NCI-H82 (cell line): ENCODE results near the gene CREB3.

ENCODE experiments used
- DNase-seq: peaks from one replicate; lab custom pipeline; 2025; lab: John Stamatoyannopoulos, UW

Gene CREB3

DNA sequence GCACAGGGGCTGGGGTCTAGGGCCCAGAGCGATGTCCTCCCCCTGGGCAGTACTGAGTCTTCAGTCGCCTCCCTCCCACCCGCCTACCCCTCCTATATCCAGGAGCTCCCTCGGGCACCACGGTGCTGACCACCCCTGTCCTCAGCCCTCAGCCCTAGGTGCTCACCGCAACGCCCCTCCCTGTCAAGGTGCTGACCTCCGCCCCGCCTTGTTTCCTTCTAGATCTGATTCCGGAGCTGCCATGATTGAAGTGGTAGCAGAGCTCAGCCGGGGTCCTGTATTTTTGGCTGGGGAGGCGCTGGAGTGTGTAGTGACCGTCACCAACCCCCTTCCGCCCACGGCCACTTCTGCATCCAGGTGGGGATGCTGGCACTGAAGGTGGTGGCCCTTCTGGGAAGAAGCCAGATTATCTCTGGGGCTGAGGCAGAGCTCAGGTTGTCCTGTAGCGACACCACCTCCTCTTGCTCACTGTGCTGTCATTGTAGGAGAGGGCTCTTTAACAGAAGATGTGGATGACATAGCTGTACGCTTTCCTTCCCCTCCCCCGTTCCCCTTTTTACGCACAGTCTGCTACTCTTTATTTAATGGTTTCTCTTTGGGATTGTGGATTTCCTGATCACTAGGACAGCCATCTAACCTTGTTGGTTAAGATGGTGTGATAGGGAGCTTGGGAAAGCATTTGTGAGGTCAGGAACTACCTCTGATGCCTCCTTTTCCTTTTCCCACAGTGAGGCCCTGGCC, 17.2 kb downstream of the CREB3 start:
- DNase-seq, result peak; percentile 40

DNA sequence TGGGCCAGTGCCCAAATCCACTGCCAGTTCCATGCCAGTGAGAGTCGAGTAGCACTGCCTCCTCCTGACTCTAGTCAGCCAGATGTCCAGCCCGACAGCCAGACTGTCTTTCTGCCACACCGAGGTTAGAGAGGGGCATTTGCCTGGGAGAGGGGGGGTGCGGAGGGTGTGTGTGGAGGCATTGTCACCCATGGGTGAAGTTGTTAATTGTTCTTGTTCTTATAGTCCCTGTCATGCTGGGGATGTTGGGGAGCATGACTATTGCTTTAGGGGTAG, 17.7 kb downstream of the CREB3 start:
- DNase-seq, result no peak

DNA sequence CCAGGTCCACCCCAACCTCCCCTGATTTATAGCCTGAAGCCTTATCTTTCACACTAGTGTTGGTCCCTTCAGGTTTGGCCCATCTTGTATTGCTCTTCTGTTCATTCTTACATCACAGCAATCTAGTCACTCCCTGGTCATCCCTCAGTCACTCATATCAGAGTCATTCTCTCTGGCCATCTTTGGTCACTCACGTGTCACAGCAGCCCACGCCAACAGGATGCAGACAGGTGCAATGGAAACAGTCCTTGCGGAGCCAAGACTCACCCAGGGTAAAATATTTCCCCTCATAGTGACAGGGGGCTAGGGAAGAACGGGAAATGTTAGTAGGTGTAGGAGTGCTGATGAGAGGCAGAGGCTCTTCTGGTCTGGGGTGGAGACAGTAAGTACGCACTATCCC, 21.0 kb downstream of the CREB3 start:
- no peak for DNase-seq

DNA sequence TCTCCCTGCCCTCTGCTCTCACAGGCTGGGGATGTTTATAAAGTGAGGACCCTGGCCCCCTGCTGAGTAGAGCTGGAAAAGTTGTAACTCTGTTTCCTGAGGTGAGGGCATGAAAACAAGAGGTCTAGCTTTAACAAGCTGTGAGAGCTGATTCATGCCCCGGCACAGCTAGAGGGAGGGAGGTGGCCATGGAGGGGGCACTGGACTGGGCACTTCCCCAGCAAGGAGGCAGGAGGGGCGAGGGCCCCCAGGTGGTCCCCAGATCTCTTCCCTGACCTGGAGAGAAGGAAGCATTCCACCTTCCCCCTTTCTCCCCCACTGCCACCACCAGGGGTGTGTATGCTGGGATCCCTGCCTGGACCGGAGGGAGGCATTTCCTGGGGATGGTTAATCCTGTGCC, 21.8 kb downstream of the CREB3 start, which contains the start of gene MSMP:
Gene MSMP (minus strand): TSS at position 13 of the 400 bp plus-strand sequence. CDS start 147 bp downstream, outside the sequence.
- DNase-seq, result no peak

DNA sequence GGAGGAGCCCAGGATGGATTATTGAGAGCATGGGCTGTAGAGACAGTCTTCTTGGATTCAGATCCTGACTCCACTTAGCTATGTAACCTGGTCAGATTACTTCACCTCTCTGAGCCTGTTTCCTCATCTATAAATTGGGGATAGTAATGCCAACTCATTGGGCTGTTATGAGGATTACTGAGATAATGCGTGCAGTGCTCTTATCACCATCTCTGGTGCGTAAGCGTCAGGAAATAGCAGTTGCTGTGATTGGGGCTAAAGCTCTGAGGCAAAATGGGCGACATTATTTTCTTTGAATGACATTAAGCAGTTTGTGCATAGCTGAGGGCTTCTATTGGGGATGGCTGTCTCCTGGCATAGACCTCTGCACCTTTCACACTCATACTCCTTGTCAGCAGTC, 22.6 kb downstream of the CREB3 start:
- no peak for DNase-seq

DNA sequence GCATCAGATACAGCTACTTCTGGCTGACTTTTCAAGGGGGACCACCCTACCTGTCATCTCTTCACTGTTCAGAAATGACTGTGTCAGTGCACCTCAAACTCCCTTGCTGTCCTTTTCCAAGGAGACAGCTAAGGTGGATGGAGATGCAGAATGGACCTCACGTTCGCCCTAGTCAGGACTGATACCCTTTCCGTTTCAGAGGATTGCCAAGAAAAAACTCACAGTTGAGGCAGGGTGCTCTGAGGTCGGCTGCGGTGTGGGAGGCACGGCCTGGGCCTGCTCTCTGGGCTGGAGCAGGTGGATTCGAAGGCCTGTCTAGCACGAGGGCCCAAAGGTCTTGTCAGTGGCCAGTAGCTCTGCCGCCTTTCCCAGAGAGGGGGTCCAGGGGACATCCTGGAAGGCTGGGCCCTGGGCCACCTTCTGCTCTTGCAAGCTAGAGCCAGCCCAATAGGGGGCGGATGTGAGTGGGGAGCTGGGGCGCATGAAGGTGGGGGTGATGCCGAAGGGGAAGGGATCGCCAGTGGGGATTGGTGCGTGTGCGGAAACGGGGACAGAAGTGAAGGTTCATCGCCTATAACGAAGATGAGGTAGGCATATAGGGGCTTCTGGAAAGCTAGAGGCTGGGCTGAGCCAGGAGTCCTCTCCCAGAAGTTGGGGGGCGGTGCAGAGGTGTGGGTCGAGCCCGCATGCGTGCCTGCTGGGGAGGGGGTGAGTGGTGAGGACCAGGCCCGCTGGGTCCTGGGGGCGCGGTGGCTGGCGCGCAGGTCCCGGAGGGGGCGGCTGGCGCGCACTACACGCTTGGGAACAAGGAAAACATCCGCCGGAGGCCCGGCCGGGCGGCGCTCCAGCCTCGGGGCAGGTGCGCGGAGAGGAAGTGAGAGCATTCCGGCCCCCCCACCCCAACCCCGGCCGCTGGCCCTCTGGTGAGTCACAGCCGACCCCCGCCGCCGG, 24.1 kb downstream of the CREB3 start:
- DNase-seq, result peak; percentile 77

DNA sequence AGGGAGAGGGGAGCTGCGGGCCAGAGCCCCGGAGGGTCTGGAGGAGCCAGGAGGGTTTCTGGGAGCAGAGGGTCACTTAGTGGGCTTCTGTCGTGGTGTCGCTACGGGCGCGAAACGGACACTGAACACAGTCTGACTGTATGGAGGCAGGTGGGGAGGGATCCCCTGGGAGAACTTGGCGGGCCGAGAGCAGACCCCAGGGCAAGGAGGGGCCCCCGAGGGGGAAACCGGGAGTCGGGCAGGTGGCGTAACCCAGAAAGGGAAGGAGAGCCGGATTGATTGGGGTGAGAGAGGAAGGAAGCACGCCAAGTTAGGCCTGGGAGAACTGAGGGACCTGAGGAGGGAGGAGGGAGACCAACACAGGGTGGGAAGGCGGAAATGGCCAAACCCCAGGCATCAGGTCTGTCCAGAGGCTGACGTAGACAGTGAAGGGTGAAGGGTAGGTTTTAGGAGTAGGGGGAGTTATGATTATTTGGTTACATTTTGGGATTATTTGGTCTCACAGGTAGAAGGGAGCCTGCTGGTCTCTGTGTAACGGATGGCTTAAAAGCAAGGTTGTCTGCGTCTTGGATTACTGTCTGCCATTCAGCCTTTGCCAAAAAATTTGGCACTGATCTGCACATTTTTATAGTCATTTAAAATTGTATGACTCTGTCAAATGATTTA, 24.9 kb downstream of the CREB3 start:
- DNase-seq, result peak; percentile 66

DNA sequence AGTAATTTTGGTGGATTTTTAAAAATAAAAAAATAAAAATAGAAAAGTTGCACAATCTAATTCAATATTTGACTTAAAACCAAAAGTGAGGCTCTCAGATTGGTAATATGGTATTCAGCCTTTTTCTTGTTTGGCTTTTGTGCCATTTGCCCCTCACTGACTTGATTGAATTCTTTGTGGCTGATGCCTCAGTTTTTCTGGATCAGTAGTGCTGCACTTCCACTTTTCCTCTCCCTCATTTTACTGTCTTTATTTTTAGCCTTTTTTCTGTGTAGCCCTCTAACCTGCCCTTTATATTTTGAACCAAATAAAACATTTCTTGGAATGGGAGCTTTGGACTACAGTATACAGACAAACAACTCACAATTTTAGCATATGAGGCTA, 25.4 kb downstream of the CREB3 start:
- no peak for DNase-seq

DNA sequence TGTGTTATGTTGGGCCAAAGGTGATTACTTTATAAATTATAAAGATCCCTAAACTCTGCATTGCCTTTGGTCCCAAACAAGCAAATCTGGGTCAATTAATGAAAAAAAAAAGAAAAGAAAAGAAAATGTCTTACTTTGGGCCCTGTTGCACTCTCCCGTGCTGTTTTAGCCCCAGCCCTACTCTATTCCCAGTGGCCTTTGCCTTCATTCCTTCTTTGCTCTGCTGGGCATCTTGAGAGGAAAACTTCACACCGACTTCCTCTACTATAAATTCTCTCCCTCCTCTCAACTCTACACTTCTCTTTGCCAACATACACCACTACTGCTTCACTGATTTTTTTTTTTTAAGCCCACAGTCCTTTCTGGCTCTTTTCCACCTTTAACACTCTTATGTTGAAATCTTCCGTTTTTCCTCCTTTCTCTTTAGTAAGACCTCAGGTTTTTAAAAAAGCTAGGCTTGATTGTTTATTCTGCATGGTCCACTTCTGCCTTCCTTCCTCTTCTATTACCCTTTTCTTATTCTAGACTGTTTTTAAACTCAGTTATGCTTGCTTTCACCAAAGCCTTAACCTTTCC, 26.1 kb downstream of the CREB3 start:
- no peak for DNase-seq

DNA sequence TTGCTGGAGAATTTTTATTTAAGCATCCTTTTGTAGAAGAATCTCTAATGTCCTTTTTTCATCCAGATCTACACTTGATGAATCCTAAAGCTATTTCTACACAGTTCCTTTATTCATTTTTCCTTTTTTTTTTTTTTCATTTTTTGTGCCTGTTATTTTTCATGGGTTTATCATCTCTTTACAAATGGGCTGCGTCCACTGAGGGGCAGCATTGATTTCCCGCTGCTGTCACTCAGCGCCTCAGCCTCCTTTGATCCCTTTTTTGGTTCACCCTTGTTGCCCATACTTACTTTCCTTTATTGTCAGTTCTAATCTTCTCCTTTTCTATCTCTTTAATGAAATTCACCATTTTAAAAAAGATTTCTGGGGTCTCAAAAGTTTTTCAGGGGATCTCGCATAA, 27.3 kb downstream of the CREB3 start:
- no peak for DNase-seq

DNA sequence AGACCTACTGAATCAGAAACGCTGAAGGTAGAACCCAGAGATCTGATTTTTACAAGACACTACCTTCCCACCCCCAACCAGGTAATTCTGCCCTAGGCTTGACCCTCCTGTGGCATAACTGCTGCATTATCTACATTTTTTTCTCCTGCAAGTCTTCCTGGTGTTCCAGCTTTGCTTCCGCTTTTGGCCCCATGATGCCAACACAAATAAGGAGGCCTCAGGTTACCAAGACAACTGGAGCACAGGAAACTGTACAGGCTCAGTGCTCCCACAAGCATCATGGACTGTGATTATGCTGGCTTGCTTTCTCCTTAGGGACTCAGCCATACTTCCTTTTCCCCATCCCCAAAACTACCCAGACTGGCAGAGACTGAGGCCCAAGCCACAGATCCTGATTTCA, 28.2 kb downstream of the CREB3 start:
- DNase-seq, result no peak

DNA sequence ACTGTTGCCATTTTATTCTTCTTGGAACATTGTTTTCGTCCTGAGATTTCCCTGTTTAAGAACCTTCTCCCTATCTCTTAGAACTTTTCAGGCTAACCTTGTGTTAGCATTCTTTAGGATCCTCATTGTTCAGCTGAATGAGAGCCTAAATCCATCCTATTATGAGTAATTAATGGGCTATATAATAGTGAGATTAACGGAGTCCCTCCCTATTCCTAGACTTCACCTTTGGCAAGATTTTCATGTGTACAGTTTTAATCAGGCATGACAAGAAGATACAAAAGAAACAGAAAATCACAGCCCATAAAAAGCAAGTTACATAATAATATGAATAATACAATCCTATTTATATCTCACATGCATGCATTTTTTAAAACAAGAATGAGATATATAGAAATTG, 30.7 kb downstream of the CREB3 start:
- peak; percentile 5 for DNase-seq

DNA sequence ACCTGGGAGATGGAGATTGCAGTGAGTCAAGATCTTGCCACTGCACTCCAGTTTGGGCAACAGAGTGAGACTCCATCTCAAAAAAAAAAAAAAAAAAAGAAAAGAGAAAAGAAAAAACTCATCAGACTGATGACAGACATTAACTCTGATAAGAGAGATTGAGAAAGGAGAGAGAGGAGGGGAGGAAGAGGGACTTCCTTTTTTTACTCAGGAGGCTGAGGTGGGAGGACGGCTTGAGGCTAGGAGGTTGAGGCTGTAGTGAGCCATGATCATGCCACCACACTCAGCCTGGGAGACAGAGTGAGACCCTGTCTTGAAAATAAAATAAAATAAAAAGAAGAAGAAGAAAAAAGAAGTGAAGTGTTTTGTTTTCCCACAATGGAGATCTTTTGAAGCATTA, 31.3 kb downstream of the CREB3 start:
- DNase-seq, result no peak

DNA sequence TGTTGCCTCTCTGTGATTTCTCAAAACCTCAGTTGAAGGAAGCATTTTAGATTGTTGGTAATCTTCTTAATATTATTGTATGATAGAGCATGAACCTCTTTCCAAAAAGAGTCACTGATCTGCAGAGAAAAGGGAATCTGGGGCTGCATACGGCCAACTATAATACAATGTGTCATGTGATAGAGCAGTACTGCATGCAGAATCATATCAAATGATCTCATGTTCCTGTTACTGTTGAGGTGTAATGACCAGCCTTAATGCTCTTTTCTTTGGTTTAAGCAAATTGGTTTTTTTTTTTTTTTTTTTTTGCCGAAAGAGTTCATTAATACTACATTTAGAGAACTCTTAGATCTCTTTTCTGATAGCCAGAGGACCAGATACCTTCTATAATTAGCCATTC, 34.5 kb downstream of the CREB3 start:
- no peak for DNase-seq

DNA sequence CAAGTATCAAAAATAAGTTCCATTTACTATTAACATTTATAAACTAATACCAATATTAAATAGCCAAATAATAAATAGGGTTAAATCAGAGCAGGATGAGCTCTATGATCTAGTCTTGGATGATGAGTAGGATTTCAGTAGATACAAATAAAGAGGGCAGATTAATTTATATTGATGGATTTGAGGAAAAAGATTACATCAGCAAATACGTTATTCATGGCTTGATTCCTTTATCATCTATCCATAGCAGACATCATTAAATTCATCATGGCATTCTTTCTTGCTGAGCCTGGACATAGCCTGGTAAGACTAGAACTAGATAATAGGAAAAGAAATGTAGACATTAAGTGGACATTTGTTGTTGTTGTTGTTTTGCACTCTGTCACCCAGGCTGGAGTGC, 35.0 kb downstream of the CREB3 start:
- no peak for DNase-seq

DNA sequence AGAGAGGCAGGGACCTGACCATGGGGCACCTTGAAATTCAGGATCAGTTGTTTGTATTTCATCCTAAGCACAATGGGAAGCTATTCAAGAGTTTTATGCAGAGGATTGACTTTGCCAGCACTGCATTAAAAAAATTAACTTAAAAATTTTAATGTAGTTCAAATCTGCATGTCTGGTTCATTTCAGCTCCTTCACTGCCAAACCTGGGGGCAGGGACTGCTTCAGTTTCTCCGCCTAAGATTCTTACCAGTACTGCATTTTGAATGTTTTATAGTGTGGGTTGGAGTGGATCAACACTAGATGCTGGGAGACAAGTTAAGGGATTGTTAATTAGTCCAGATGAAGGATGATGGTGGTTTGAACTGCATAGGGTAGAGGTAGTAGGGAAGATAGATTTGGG, 37.3 kb downstream of the CREB3 start:
- DNase-seq, result no peak

DNA sequence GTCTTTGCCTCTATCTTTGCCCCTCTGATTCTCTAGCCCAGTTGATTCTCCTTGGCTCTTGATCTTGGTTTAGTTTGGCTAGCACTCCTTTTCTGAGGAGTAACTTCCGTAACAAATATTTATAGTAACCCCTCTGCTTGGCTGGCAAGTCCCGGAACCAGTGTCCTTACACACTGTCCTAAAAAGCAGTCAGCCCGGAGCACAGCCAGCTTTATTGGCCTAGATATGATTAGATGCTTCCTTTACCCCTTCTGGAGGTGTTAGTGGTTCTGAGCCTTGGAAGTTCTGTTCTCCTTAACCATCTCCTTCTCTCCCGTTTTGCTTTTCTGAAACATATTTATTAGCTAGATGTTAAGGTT, 38.6 kb downstream of the CREB3 start:
- DNase-seq, result no peak

DNA sequence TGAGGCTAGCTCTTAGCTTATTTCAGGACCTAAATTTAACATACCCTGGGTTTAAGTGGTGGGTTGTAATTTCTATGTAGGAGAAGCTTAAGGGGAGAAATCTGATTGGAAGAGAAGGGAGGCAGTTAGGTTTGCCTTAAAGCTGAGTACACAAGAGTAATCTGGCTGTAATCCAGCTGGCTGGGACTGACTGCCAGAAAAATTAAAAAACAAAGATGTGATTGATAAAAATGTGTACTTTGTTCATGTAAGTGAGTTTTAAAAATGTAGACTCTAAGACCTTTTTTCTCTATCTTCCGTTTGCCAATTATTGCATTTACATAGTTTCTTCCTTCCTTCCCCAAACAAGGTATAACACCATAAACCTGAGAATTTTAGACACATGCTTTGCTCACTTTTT, 39.1 kb downstream of the CREB3 start:
- peak; percentile 64 for DNase-seq

DNA sequence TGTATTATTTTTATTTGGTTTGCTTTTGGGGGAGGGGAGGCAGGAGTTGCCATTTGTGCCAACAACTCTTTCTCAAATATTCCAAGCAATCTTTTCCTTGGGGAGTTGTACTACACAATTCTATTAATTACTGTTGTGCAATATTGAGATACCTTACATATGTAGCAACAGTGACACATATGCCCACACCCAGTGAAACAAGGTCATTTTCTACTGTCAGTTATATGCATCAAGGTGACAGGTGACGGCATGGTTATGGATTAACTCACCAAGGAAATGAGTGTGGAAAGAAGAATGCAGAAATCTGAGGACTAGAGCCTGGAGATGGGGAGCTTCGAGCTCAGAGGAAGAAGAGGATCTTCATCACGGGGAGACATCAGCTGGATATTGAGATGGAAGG, 39.5 kb downstream of the CREB3 start:
- no peak for DNase-seq

DNA sequence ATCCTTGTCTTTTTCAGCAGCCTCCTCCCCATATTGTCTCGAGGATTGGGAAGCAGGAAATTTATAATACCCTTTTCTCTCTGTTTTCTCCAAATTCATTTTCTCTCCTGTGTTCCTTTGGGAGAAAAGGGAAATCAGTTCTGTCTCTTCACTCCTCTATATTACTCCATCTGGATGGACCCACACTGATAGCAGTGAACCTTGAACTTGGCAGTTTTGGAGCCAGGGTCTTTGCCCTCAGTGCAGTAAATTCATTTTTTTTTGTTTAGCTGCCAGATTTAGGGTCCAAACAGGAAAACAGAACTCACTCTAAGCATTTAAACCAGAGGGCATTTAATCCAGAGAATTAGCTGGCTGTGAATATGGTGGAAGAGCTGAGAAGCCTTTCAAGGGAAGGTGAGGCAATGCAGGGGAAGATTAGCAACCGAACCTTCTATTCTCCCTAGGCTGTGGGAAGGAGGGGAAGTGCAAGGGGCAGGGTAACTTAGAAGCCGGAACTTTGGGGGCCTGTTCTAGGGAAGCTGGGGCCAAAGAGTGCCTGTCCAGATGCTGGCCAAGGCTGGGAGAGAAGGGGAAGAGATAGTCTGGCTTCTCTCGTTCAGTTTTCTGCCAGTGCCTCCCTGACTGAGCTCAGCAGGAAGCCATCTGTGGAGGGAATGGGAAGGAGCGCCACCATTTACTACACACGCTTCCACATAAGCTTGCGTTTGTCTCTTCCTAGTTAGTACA, 42.6 kb downstream of the CREB3 start:
- DNase-seq, result peak; percentile 36

DNA sequence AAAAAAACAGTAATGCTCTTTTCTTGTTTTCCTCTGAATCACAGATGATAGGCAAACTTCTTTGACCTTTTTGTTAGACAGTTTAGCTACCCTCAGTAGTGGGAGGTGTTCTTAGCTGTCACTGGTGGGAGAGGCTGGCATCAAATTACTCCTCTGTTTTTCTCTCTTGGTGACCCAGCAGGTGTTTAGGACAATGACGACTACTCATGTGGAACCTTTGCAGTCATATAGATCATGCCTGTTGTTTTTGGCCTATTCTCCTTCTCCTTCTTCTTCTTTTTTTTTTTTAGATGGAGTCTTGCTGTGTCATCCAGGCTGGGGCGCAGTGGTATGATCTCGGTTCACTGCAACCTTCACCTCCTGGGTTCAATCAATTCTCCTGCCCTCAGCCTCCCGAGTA, 43.6 kb downstream of the CREB3 start:
- peak; percentile 7 for DNase-seq

DNA sequence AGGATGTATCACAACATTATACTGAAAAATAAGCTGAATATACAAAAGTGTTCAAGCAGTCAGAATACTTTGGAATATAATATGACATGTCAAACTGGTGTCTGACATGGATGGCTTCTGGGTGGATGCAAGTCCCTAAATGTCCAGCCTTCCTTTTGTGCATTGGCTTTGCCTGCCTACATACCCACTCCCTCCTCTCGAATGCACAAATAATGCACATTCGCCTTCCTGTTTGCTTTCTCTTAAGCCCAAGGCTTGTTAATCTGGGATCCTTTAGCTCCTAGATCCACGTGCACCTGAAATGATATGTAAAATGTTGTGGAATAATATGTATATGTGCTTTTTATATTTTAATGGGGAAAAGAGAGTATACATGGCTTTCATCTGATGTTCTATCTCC, 46.0 kb downstream of the CREB3 start:
- DNase-seq, result no peak
